ENCODE measurements around the gene BNIP5. TPM values are rescaled to one million over a fixed set of nuclear protein-coding genes. Genes with fewer than 3 reads are reported as not detected.

Gene BNIP5
- polyA plus RNA-seq, 4 donors = 2.6 to 26.7 (median 13.2) TPM

Other genes with a start within 250 kb of the BNIP5 start
- 100 to 1,000 TPM in 2 of 4 donors, 10 to 100 TPM in 2; 86.7 to 161 (median 102) TPM for gene MAPK13, start 206.4 kb downstream of the BNIP5 start, polyA plus RNA-seq
- 10 to 100 TPM; 12.7 to 59.0 (median 19.6) TPM for gene BRPF3, start 140.1 kb downstream of the BNIP5 start, polyA plus RNA-seq
- 1 to 10 TPM in 3 of 4 donors, under 1 TPM in 1; 0.55 to 2.7 (median 1.9) TPM for gene PNPLA1, start 66.8 kb downstream of the BNIP5 start, polyA plus RNA-seq
- 10 to 100 TPM in 3 of 4 donors, 1 to 10 TPM in 1; 7.4 to 26.2 (median 16.0) TPM for gene ETV7, start 50.8 kb upstream of the BNIP5 start, polyA plus RNA-seq
- gene PXT1, start 106.0 kb upstream of the BNIP5 start, polyA plus RNA-seq = under 1 TPM in 1 of 4 donors, not detected in 3; 0.10 TPM
- 10 to 100 TPM; 13.8 to 28.6 (median 17.7) TPM for gene KCTD20, start 106.1 kb upstream of the BNIP5 start, polyA plus RNA-seq
- gene STK38, start 210.6 kb upstream of the BNIP5 start, polyA plus RNA-seq = 10 to 100 TPM; 27.6 to 52.1 (median 39.9) TPM